ENCODE data around the gene CD59. TPM values are rescaled to one million over a fixed set of nuclear protein-coding genes. Genes with fewer than 3 reads are reported as not detected.
"Not testable (repeated sequence)": the region's sequence is repeated elsewhere in the genome, so short reads cannot be mapped to it uniquely, and the experiment has no call there.

CD59 gene
- total RNA-seq, 2 donors from 2014 or later, result 10.0 to 35.5 TPM

DNA sequence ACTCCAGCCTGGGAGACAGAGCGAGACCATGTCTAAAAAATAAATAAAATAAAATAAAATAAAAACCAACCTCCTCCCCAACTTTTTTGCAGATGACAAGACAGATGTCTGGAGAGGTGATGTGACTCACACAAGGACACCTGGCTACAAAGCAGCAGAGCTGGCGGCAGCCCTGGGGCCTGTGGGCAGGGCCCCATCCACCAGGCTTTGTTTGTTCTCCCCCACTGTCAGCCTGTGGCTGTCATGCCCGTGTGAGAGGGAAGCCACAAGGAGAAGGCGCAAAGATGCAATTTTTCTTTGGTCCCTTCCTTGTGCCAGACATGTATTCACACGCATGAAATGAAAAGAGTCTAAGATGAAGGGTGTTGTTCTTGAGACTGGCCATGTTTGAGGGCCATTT lies 16.6 kb downstream of the CD59 start:
- Mint-ChIP-seq H3K9me3 (no peaks in the 10 kb centered on the region), H3K27me3 (ENCODE audit: low read depth) (no peaks in the 10 kb centered on the region), H3K4me1 (ENCODE audit: low read depth) (peaks cover 35% of the 10 kb centered on the region), H3K36me3 (ENCODE audit: insufficient read depth in 2 of 2) (peaks cover 0 to 3% of the 10 kb centered on the region in 2 donors), H3K4me3 (no peak overlapping the region), H3K27ac (no peak overlapping the region)
- DNase-seq, result no peak
- ATAC-seq (replicated peaks in 1 of 2), result no peak

DNA sequence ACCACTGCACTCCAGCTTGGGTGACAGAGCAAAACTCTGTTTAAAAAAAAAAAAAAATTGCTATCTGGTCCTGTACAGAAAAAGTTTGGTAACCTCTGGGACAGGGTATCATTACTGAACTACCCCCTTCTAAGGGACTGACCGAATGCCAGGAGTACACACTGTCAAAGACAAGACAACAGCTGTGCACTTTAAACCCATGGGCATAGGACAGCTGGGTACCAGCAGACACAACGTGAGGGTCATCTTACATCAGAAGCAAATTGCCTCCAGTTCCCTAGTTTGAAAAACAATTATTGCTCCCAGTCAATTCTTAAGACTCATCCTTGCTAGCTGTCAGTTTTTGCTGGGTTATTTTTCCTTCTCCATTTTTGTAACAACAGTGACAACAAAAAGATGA lies 17.8 kb downstream of the CD59 start:
- H3K27me3 Mint-ChIP-seq (ENCODE audit: low read depth), result no peaks in the 10 kb centered on the region
- peaks cover 24% of the 10 kb centered on the region for H3K4me1 Mint-ChIP-seq (ENCODE audit: low read depth)
- peaks cover 0 to 3% of the 10 kb centered on the region in 2 donors for H3K36me3 Mint-ChIP-seq (ENCODE audit: insufficient read depth in 2 of 2)
- no peak overlapping the region for H3K4me3 Mint-ChIP-seq
- no peaks in the 10 kb centered on the region for H3K9me3 Mint-ChIP-seq
- no peak overlapping the region for H3K27ac Mint-ChIP-seq
- ATAC-seq (replicated peaks in 1 of 2) (no peak), DNase-seq (no peak)

DNA sequence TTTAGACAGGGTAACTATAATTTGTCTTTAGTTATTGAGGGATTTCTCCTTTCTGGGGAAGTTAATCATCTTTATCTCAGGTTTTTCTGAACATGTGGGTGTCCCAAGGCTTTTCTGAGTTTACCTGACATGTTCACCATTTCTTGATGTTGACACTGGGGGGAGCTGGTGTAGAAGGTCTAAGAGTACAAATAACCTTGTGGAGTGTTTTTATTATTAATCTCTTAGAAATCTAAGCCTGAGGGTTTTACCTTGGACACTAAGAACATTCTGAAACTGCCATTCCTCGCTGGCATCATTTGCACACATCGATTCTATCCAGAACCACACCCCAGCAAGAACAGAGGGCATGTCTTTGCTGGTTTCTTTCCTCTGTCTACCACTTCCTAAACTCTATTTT lies 20.0 kb downstream of the CD59 start:
- ATAC-seq (replicated peaks in 1 of 2) (peak; percentile 41 to 52), DNase-seq (peak in 1 of 2 donors; percentile 23)
- peaks cover 0 to 3% of the 10 kb centered on the region in 2 donors for H3K36me3 Mint-ChIP-seq (ENCODE audit: insufficient read depth in 2 of 2)

DNA sequence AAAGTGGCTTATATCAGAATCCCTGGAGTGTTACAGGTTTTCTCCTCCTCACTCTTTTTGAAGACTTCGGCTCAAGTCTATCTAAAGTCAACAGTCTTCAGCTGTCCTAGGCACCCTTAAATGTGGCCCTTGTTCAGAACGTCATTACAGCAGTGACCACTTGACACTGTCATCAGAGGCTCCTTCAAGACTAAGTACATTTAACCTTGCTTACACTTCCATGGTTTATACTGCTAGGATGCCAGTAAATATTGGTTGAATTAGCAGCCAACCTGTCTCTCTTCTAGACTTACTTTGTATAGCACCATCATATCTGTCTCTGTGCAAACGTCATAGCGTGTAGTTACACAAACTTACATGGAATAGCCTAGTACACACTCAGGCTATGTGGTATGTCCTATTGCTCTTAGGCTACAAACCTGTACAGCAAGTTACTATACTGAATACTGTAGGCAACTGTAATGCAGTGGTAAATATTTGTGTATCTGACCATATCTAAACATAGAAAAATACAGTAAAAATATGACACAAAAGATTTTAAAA lies 22.3 kb downstream of the CD59 start:
- Mint-ChIP-seq H3K4me3 (no peak overlapping the region), H3K27me3 (ENCODE audit: low read depth) (no peaks in the 10 kb centered on the region), H3K4me1 (ENCODE audit: low read depth) (no peaks in the 10 kb centered on the region), H3K27ac (no peak overlapping the region), H3K9me3 (no peaks in the 10 kb centered on the region), H3K36me3 (ENCODE audit: insufficient read depth in 2 of 2) (no peaks in the 10 kb centered on the region)
- DNase-seq, result no peak
- no peak for ATAC-seq (replicated peaks in 1 of 2)

More for the DNA sequence above, 20.0 kb downstream of the CD59 start:
- Mint-ChIP-seq H3K4me1 (ENCODE audit: low read depth) (peaks cover 2% of the 10 kb centered on the region), H3K27me3 (ENCODE audit: low read depth) (no peaks in the 10 kb centered on the region), H3K4me3 (no peak overlapping the region), H3K27ac (no peak overlapping the region), H3K9me3 (no peaks in the 10 kb centered on the region)

DNA sequence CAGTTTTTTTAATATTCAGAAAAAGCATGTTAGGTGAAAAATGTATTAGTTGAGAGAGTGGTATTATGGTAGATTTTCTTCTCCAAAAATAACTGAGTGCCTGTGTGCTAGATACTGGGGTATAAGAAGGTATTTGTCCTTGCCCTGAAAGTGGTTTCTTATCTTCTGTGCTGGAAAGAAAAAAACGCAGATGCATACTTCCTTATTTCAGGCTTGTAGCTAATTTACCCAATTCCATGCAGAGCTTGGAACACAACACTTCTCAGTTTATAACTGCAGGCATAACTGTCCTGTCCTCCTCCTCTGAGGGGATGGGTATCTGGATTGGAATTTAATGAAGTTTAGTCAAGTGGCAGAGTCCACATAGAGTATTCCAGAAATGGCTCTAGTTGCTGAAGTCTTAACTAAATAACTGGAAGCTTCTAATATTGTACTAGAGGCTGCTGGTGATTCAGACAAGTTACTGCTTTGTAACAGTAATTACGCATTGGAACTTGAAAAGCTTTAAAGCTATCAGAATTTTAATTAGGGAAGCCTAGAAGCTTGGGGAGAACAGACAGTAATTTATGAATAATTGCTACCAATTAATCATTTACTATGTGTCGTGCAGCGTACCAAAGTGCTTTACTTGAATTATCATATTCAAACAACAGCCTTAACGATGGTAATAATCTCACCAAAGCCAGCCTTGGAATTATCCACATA lies 22.9 kb downstream of the CD59 start:
- DNase-seq (no peak), ATAC-seq (replicated peaks in 1 of 2) (no peak)
- H3K36me3 Mint-ChIP-seq (ENCODE audit: insufficient read depth in 2 of 2), result no peaks in the 10 kb centered on the region
- no peak overlapping the region for H3K4me3 Mint-ChIP-seq
- no peaks in the 10 kb centered on the region for H3K9me3 Mint-ChIP-seq
- no peaks in the 10 kb centered on the region for H3K27me3 Mint-ChIP-seq (ENCODE audit: low read depth)
- H3K27ac Mint-ChIP-seq, result no peak overlapping the region
- H3K4me1 Mint-ChIP-seq (ENCODE audit: low read depth), result no peaks in the 10 kb centered on the region

DNA sequence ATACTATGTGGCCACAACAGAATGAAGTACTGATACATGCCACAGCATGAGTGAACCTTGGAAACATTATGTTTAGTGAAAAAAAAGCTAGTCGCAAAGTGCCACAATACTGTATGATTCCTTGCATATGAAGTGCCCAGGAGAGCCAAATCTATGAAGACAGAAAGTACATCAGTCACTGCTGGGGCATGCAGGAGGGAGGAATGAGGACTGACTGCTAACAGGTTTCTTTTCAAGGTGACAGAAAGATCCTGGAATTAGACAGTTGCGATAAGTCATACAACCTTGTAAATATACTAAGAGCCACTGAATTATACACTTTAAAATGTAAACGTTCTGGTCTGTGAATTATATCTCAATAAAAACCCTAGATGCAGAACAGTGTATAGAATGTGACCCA lies 23.8 kb downstream of the CD59 start:
- no peak overlapping the region for H3K27ac Mint-ChIP-seq
- H3K4me3 Mint-ChIP-seq, result no peak overlapping the region
- DNase-seq, result no peak
- H3K27me3 Mint-ChIP-seq (ENCODE audit: low read depth), result no peaks in the 10 kb centered on the region
- H3K4me1 Mint-ChIP-seq (ENCODE audit: low read depth), result no peaks in the 10 kb centered on the region
- no peak for ATAC-seq (replicated peaks in 1 of 2)
- no peaks in the 10 kb centered on the region for H3K36me3 Mint-ChIP-seq (ENCODE audit: insufficient read depth in 2 of 2)
- H3K9me3 Mint-ChIP-seq, result no peaks in the 10 kb centered on the region

DNA sequence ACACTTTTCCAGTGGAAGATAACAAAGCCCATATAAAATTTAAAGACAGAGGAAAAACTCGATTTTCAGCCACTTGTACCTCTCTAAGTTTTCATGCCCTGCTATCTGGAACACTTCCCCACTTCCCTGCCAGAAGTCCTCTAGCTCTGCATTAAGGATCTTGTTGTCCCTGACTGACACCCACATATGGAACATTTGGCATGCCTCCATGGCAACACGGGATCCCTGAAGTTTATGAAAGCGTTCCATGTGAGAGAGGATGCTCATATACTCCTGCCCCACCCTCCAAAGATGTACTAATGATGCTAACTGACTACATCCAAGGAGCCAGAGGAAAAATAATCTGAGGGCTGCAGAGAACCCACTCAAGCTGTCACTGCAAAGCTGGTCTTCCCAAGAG lies 26.8 kb downstream of the CD59 start:
- Mint-ChIP-seq H3K36me3 (ENCODE audit: insufficient read depth in 2 of 2) (no peaks in the 10 kb centered on the region), H3K27me3 (ENCODE audit: low read depth) (no peaks in the 10 kb centered on the region), H3K9me3 (no peaks in the 10 kb centered on the region), H3K27ac (no peak overlapping the region), H3K4me1 (ENCODE audit: low read depth) (peaks cover 10% of the 10 kb centered on the region), H3K4me3 (no peak overlapping the region)
- ATAC-seq (replicated peaks in 1 of 2), result no peak
- no peak for DNase-seq

DNA sequence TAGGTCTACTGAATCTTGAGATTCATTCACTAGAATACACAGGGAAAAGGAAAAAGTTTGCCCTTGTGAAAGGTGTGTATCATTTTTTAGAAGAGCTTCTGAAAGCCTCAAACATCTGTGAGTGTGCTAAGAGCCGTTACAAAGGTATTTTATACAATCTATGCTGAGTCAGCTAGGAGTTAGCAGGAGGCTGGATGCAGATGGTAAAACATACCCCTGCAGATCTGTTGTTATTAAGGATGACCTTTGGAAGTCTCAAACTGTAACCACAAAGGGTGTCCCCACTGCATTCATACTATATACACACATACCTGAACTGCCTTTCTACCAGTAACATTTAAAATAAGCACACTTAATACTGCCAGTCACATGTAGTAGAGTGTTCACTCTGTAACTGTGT lies 27.2 kb downstream of the CD59 start:
- no peaks in the 10 kb centered on the region for H3K36me3 Mint-ChIP-seq (ENCODE audit: insufficient read depth in 2 of 2)
- H3K4me1 Mint-ChIP-seq (ENCODE audit: low read depth), result peaks cover 10% of the 10 kb centered on the region
- no peaks in the 10 kb centered on the region for H3K27me3 Mint-ChIP-seq (ENCODE audit: low read depth)
- no peak overlapping the region for H3K27ac Mint-ChIP-seq
- H3K4me3 Mint-ChIP-seq, result no peak overlapping the region
- no peaks in the 10 kb centered on the region for H3K9me3 Mint-ChIP-seq
- ATAC-seq (replicated peaks in 1 of 2), result no peak
- no peak for DNase-seq

DNA sequence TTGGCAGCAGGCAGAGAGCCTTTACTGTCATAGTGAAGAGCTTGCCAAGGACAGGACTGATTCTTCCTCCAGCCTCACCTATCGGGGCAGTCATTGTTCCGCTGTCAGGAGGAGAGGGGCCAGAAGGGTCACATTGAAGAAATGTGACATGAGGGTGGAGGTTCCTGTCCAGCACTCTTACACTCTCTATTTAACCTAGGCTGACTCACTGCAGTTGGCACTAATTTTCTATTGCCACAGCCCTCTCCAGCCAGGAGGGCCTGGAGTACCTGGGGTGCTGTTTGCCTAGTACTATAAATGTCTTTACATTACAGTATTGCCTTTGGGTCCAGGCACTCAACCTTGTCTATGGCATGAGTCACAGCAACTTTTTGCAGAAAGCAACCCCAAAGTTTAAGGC lies 28.4 kb downstream of the CD59 start:
- peaks cover 10% of the 10 kb centered on the region for H3K4me1 Mint-ChIP-seq (ENCODE audit: low read depth)
- H3K4me3 Mint-ChIP-seq; H3K36me3 Mint-ChIP-seq (ENCODE audit: insufficient read depth in 2 of 2); DNase-seq; H3K27ac Mint-ChIP-seq; H3K27me3 Mint-ChIP-seq (ENCODE audit: low read depth); ATAC-seq (replicated peaks in 1 of 2); H3K9me3 Mint-ChIP-seq: not testable (repeated sequence)

DNA sequence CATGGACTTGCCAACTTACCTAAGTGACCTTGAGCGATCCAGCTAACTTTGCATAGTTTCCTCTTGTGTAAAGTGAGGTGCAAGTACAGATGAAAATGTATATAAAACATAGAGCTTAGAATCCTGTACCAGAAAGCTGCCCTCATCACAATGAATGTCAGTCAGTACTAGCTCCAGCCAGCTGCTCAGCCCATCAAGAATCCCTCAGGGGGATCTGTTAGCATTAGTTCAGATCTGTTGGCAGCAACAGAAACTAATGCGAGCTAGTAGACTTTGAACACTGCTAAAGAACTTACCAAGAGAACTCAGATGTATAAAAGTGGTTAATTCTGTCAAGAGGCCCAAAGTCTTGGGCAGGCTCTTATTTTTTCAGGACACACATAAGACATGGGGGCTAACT lies 29.3 kb downstream of the CD59 start:
- H3K27me3 Mint-ChIP-seq (ENCODE audit: low read depth), result no peaks in the 10 kb centered on the region
- no peaks in the 10 kb centered on the region for H3K36me3 Mint-ChIP-seq (ENCODE audit: insufficient read depth in 2 of 2)
- H3K27ac Mint-ChIP-seq, result no peak overlapping the region
- no peak for DNase-seq
- no peak overlapping the region for H3K4me3 Mint-ChIP-seq
- peaks cover 10% of the 10 kb centered on the region for H3K4me1 Mint-ChIP-seq (ENCODE audit: low read depth)
- no peaks in the 10 kb centered on the region for H3K9me3 Mint-ChIP-seq
- no peak for ATAC-seq (replicated peaks in 1 of 2)

DNA sequence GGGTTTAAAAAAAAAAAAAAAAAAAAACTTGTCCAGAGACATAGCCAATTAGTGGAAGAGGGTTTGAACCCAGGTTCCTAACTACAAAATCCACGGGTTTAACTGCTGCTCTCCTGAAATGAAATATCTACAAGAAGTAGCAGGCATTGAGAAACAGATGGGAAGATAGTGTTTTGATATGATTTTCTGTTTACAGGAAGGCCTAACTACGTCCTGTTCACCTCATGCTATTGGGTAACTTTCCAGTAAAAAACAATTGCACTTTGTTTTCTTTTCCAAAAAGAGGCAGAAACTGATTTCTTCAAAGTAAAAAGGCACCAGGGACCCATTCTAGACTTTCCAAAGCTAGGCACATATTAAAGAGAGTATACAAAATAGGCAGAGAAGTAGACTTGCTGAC lies 29.7 kb downstream of the CD59 start:
- H3K9me3 Mint-ChIP-seq, result no peaks in the 10 kb centered on the region
- no peaks in the 10 kb centered on the region for H3K27me3 Mint-ChIP-seq (ENCODE audit: low read depth)
- H3K27ac Mint-ChIP-seq, result peak overlapping the region; percentile 63
- no peak for DNase-seq
- no peaks in the 10 kb centered on the region for H3K36me3 Mint-ChIP-seq (ENCODE audit: insufficient read depth in 2 of 2)
- no peak overlapping the region for H3K4me3 Mint-ChIP-seq
- no peak for ATAC-seq (replicated peaks in 1 of 2)
- peaks cover 10% of the 10 kb centered on the region for H3K4me1 Mint-ChIP-seq (ENCODE audit: low read depth)

DNA sequence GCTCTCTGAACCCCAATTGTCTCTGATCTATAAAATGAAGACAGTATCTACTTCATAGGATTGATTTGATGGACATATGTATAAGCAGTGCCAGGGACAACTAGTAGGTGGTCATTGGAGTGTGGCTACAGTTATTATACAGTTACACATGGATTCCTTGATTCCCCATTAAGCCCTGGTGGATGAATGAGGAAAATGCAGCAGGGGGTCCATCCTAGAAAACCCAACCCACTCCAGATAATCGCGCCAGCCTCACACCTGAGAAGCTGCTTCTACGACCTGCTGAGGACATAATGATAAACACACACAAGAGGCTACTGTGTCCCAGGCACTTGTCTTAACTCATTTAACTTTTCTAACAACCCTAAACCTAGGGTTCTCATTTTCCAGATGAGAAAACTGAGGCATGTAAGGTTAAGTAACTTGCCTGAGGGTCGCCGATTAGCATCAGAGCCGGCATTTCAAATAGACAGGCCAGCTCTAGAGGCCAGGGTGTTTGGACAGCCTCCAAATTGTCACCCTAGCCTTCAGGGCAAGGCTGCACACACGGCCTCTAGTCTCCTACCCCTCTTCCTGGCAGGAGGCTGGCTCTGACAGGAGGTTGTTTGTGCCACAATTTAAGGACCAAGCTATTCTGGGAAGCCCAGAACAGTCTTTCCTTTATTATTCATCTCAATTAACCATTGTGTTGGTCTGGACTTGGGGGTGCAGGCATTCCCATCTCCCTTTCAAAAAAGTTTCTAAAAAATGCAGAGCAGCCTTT lies 31.8 kb downstream of the CD59 start:
- DNase-seq (no peak), ATAC-seq (replicated peaks in 1 of 2) (no peak)
- Mint-ChIP-seq H3K27ac (no peak overlapping the region), H3K4me3 (no peak overlapping the region), H3K36me3 (ENCODE audit: insufficient read depth in 2 of 2) (no peaks in the 10 kb centered on the region), H3K9me3 (no peaks in the 10 kb centered on the region), H3K4me1 (ENCODE audit: low read depth) (peaks cover 25% of the 10 kb centered on the region), H3K27me3 (ENCODE audit: low read depth) (peaks cover 8% of the 10 kb centered on the region)

DNA sequence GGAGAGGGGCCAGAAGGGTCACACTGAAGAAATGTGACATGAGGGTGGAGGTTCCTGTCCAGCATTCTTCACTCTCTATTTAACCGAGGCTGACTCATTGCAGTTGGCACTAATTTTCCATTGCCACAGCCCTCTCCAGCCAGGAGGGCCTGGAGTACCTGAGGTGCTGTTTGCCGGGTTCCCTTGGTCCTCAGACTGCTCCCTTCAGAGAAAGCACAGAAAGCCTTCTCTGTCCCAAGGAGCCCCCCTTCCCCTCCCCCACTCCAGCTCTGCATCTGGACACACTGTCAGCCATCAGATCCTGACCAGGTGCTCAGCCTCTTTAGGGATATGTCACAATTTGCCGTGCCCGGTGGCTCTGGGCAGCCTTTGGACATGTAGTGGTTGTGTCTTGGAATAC lies 32.4 kb downstream of the CD59 start:
- Mint-ChIP-seq H3K4me1 (ENCODE audit: low read depth) (peaks cover 26% of the 10 kb centered on the region), H3K4me3 (no peak overlapping the region)
- no peak for DNase-seq

More for the DNA sequence above, 32.4 kb downstream of the CD59 start:
- Mint-ChIP-seq H3K9me3 (no peaks in the 10 kb centered on the region), H3K36me3 (ENCODE audit: insufficient read depth in 2 of 2) (no peaks in the 10 kb centered on the region), H3K27me3 (ENCODE audit: low read depth) (peaks cover 12% of the 10 kb centered on the region), H3K27ac (no peak overlapping the region)
- ATAC-seq (replicated peaks in 1 of 2), result no peak

All from activated T-cell treated with anti-CD3 and anti-CD28 coated beads, Interleukin-2, amount 50 U/mL, for 72 hours (primary cell).